Measurements from ENCODE around the gene SYTL3. TPM values are rescaled to one million over a fixed set of nuclear protein-coding genes. Genes with fewer than 3 reads are reported as not detected.

SYTL3 gene
- total RNA-seq, 1 experiment from 2014 or later: 7.8 TPM

DNA sequence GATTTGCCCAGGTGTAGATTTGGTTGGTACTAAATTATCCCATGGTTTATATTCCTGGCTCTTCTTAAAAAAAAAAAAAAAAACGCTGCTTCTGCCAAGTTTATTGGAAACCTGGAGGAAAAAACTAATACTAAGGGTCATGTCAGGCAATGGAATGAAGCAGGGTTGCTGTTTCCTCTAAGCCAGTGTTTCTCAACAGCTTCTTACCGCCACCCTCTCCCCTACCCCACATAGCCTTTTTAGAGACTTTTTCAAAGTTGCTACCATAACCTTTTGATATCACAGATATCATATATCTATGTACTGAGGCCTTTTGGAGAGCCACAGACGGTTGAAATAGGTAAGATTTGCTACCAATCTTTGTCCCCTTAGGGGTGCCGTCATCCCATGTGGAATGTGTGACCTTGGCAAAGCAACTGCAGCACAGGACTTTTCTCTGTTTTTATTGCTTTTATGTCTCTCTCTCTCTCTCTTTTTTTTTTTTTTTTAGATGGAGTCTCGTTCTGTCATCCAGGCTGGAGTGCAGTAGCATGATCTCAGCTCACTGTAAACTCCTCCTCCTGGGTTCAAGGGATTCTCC lies 35.0 kb downstream of the SYTL3 start:
- Histone ChIP-seq H3K27me3 (ENCODE audit: insufficient read depth, low read depth) (no peaks in the 10 kb centered on the region), H3K36me3 (ENCODE audit: low read depth) (no peaks in the 10 kb centered on the region), H3K9me3 (ENCODE audit: insufficient read depth, low read depth) (no peaks in the 10 kb centered on the region), H2AFZ (no peak overlapping the region), H3K27ac (peak overlapping the region; percentile 45), H3K4me2 (peak overlapping the region; percentile 52), H3K79me2 (ENCODE audit: low read depth) (no peaks in the 10 kb centered on the region), H3K9me2 (ENCODE audit: insufficient read depth) (no peaks in the 10 kb centered on the region), H3K4me3 (no peak overlapping the region), H3F3A (ENCODE audit: insufficient read depth, low read depth) (peaks cover 16% of the 10 kb centered on the region; the same call in 1 of the 2 replicates), H3K4me1 (replicated peaks; ENCODE audit: insufficient read depth) (peaks cover 57% of the 10 kb centered on the region), H4K20me1 (ENCODE audit: insufficient read depth) (no peaks in the 10 kb centered on the region)
- intact Hi-C loops (cut with micrococcal nuclease; ENCODE audit: unreplicated experiment): loop anchor here (5.0 kb wide), 1 partner anchor 38 kb away; no protein-coding TSS in a partner anchor
- BruUV-seq (replicated peaks): no TSS peak
- DNase-seq: peak in 1 of 2 experiments; percentile 64
- ChIA-PET CTCF (interaction anchor here (0.7 kb wide), 1 partner anchor 17 kb away, joined by 7 read pairs; no protein-coding TSS in a partner anchor), POLR2A (ENCODE audit: unreplicated experiment) (no interaction called here)
- TF ChIP-seq, protein P1, sequence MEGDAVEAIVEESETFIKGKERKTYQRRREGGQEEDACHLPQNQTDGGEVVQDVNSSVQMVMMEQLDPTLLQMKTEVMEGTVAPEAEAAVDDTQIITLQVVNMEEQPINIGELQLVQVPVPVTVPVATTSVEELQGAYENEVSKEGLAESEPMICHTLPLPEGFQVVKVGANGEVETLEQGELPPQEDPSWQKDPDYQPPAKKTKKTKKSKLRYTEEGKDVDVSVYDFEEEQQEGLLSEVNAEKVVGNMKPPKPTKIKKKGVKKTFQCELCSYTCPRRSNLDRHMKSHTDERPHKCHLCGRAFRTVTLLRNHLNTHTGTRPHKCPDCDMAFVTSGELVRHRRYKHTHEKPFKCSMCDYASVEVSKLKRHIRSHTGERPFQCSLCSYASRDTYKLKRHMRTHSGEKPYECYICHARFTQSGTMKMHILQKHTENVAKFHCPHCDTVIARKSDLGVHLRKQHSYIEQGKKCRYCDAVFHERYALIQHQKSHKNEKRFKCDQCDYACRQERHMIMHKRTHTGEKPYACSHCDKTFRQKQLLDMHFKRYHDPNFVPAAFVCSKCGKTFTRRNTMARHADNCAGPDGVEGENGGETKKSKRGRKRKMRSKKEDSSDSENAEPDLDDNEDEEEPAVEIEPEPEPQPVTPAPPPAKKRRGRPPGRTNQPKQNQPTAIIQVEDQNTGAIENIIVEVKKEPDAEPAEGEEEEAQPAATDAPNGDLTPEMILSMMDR (conservative IDR thresholded peaks at IDR 0.05): no peak
- no peak for TF ChIP-seq EZH2 (IDR thresholded peaks at IDR 0.05; ENCODE audit: low read depth)

DNA sequence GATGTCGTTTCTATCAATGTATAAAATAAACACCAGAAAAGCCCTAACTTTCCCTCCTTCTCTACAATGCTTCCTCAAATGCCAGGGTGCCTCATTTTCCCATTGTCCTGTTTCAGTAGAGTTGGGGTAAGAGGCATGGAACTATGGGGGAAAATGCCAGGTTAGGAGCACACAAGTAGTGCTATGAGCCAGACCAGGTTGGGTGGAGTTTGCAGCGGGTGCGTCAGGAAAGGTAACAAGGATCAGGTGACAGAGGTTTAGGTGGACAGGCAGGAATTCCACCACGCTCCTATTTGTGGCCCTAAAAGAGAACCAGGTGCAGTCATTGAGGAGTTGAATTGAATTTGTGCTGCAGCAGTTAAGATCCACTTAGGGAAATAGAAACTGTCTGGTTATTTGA lies 36.5 kb downstream of the SYTL3 start:
- H3K4me3 ChIP-seq: no peak overlapping the region
- peaks cover 57% of the 10 kb centered on the region for H3K4me1 ChIP-seq (replicated peaks; ENCODE audit: insufficient read depth)
- H3K9me2 ChIP-seq (ENCODE audit: insufficient read depth): no peaks in the 10 kb centered on the region
- ChIA-PET POLR2A (ENCODE audit: unreplicated experiment) (interaction anchor here (0.7 kb wide), 1 partner anchor 124 kb away, joined by 3 read pairs; no protein-coding TSS in a partner anchor), CTCF (no interaction called here)
- no peaks in the 10 kb centered on the region for H3K36me3 ChIP-seq (ENCODE audit: low read depth)
- intact Hi-C loops (cut with micrococcal nuclease; ENCODE audit: unreplicated experiment): loop anchor here (5.0 kb wide), 1 partner anchor 39 kb away; no protein-coding TSS in a partner anchor
- no peaks in the 10 kb centered on the region for H3K9me3 ChIP-seq (ENCODE audit: insufficient read depth, low read depth)
- peak; percentile 38 to 70 for DNase-seq
- no peaks in the 10 kb centered on the region for H3K79me2 ChIP-seq (ENCODE audit: low read depth)
- no peak overlapping the region for H2AFZ ChIP-seq
- TF ChIP-seq, protein P1 (conservative IDR thresholded peaks at IDR 0.05): no peak
- no peak for TF ChIP-seq EZH2 (IDR thresholded peaks at IDR 0.05; ENCODE audit: low read depth)
- H3F3A ChIP-seq (ENCODE audit: insufficient read depth, low read depth): peaks cover 16% of the 10 kb centered on the region; the same call in 1 of the 2 replicates
- no peaks in the 10 kb centered on the region for H3K27me3 ChIP-seq (ENCODE audit: insufficient read depth, low read depth)
- no peaks in the 10 kb centered on the region for H4K20me1 ChIP-seq (ENCODE audit: insufficient read depth)
- H3K27ac ChIP-seq: peak overlapping the region; percentile 45
- H3K4me2 ChIP-seq: peak overlapping the region; percentile 52
- BruUV-seq (replicated peaks): no TSS peak

DNA sequence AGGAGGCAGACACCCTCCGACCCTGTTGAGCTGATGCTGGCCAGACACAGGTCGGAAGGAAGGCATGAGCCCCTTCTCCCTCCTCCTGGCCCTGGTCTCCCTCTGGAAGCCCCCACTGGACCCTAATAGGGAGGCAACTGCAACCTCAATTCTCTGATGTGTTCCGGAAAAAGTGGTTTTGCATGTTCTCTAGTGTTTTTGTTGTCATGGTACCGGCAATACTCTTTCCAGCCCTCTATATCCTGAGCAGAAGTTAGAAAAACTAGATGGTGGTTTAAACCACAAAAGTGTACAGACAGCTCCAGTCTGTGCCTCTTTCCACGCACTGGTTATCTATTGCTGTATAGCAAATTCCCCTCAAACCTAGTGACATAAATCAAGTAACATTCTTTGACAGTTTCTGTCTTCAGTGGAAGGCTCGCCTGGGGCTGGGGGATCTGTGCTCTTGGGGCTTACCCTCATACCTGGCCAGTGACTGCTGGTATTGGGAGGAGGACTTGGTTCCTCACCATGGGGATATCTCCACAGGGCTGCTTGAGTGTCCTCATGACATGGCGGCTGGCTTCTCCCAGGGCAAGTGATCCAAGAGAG lies 37.0 kb downstream of the SYTL3 start:
- Histone ChIP-seq H4K20me1 (ENCODE audit: insufficient read depth) (no peaks in the 10 kb centered on the region), H3K4me2 (peak overlapping the region; percentile 52), H3K79me2 (ENCODE audit: low read depth) (no peaks in the 10 kb centered on the region), H2AFZ (no peak overlapping the region), H3K27me3 (ENCODE audit: insufficient read depth, low read depth) (no peaks in the 10 kb centered on the region), H3K9me2 (ENCODE audit: insufficient read depth) (no peaks in the 10 kb centered on the region), H3K4me3 (no peak overlapping the region), H3K4me1 (replicated peaks; ENCODE audit: insufficient read depth) (peaks cover 57% of the 10 kb centered on the region), H3K9me3 (ENCODE audit: insufficient read depth, low read depth) (no peaks in the 10 kb centered on the region), H3K36me3 (ENCODE audit: low read depth) (no peaks in the 10 kb centered on the region), H3K27ac (peak overlapping the region; percentile 20), H3F3A (ENCODE audit: insufficient read depth, low read depth) (peaks cover 16% of the 10 kb centered on the region; the same call in 1 of the 2 replicates)
- CTCF ChIA-PET: no interaction called here
- no peak for DNase-seq
- no peak for TF ChIP-seq EZH2 (IDR thresholded peaks at IDR 0.05; ENCODE audit: low read depth)
- TF ChIP-seq, protein P1 (conservative IDR thresholded peaks at IDR 0.05): no peak
- BruUV-seq (replicated peaks): no TSS peak
- POLR2A ChIA-PET (ENCODE audit: unreplicated experiment): interaction anchor here (0.5 to 0.7 kb wide), 2 partner anchors 18 to 124 kb away, joined by 3 to 5 read pairs; no protein-coding TSS in a partner anchor
- intact Hi-C loops (cut with micrococcal nuclease; ENCODE audit: unreplicated experiment): loop anchor here (5.0 kb wide), 1 partner anchor 40 kb away; no protein-coding TSS in a partner anchor
